K562 treated with DMSO at 1 percent for 48 hours (cell line): ENCODE data around the gene B3GAT1. TPM values are rescaled to one million over a fixed set of nuclear protein-coding genes. Genes with fewer than 3 reads are reported as not detected.

Experiments used
- total RNA-seq: library from RNA; unstranded; fragments of 300-600 nt; gene quantifications from 2 replicates; pipeline ENCODE4 v1.2.3, GENCODE V29; 2022; ENCODE audit warnings: low replicate concordance; ENCODE audit errors: extremely low read depth

Gene B3GAT1
- not detected in 2 replicates for total RNA-seq

DNA sequence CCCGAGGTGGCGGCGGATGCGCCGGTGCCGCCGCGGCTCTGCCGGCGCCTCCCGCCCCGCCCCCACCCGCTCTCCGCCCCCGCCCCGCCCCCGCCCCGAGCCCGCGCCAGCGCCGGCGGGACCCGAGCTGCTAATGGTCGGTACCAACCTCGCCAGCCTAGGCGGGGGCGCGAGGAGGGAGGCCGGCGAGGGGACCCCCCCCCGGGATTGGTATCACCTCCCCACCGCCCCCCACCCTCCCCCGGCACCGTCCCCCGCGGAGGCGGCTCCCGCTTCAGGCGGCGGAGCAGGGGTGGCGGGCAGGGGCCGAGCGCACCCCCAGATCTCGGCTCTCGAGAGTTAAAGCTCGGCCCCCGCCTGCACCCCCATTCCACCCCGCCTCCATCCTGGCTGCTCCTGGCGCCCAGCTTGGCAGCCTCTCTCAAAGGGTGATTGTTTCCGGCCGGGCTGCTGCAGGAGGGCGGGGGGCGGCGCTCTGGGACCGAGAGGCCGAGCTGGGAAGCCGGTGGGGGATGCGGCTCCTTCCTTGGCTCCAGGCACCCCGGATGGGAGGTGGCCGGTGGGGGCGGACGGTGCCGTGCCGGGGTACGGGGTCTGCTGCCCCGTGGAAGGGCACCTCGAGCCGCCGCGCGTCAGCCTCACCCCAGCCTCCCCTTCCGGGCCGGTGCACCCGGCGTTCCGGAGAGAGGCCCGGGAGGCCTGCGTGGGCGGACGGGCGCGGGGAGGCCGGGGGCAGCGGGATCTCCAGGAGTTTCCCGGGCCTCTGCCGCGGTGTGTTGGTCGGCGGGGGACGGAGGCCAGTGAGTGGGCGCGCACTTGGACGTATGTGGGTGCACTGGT, at the start of gene B3GAT1:
B3GAT1 (minus strand) TSS at position 40 of the 840 bp plus-strand sequence. CDS start 24,583 bp downstream, outside the sequence.

GRCh38 chr11:134331354-134332188, 80.5 kb downstream of the B3GAT1 start, which contains the start of gene GLB1L2:
Gene GLB1L2 (plus strand): TSS chr11:134331988. CDS start chr11:134332062, 74 bp downstream.

Other genes starting within 250 kb of the B3GAT1 start
- not detected in 2 replicates for gene NCAPD3, start 188.3 kb downstream of the B3GAT1 start, total RNA-seq
- gene VPS26B, start 187.6 kb downstream of the B3GAT1 start, total RNA-seq = not detected in 2 replicates
- gene THYN1, start 158.9 kb downstream of the B3GAT1 start, total RNA-seq = not detected in 2 replicates
- not detected in 2 replicates for gene ACAD8, start 158.7 kb downstream of the B3GAT1 start, total RNA-seq
- not detected in 2 replicates for gene GLB1L3, start 135.9 kb downstream of the B3GAT1 start, total RNA-seq
- gene GLB1L2, start 80.3 kb downstream of the B3GAT1 start, total RNA-seq = not detected in 2 replicates